Midbrain (tissue), 1 donor: ENCODE measurements around the gene CCDC60.

Experiments
- DNase-seq: peaks from one replicate; lab custom pipeline; 2025; lab: John Stamatoyannopoulos, UW

CCDC60 gene

DNA sequence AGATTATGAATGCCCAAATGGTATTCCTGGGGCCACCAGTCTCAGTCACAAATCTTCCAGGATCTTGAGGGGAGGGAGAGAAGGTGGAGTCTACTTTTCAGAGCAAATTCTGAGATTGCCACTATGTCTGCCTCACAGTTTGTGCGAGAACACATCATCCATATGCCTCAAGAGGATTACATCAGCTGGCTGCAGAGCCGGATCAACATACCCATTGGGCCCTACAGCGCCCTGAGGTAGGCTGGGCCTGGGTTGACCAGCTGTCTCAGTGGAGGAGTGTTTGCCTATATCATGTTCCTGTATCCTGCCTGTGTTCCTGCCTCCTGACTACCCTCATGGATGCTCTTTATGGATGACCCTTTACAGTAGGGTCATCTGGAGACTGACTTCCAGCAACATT lies 205.9 kb downstream of the CCDC60 start:
- no peak for DNase-seq

- DNase-seq = peak; percentile 77
Measured at GRCh38 chr12:119544765-119545625, 210.5 kb downstream of the CCDC60 start.

GRCh38 chr12:119546340-119546739 lies 211.8 kb downstream of the CCDC60 start:
- no peak for DNase-seq

DNA sequence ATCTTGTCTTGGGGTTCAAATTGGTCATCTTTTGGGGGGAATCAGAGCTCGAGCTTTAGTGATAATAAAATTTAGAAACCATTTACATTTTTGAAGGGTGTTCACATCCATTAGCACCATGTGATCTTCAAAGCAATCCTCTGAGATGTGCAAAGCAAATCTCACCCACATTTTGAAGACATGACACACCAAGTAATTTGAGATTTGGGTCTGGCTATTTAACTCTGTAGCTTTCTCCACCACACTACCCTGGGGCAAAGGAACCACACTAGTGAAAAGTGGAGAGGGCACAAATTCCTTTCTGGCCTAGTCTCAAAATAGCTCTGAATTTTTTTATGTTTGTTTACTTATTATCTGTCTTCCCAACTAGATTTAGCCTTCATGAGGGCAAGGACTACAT lies 212.5 kb downstream of the CCDC60 start:
- no peak for DNase-seq

- no peak for DNase-seq
Measured at GRCh38 chr12:119556854-119557253, 222.3 kb downstream of the CCDC60 start.

DNA sequence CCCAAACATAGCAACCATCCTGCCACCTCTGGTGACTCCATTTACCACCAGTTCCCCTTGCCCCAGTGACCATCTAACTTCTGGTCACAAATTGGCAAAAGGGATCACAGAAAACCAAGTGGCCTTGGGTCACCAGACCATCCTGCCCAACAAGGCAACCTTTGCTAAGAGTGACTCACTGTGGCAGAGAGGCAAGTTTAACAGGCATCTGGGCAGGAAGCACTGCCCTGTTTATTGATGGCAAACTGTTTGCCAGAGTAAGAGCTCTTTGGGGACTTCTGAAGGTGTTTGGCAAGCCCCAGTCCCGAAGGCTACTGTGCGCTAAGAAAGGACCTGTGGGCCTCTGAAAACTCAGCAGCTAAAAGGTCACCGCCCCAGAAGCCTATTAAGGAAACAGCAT lies 230.9 kb downstream of the CCDC60 start:
- no peak for DNase-seq

GRCh38 chr12:119570771-119571170 lies 236.2 kb downstream of the CCDC60 start:
- no peak for DNase-seq

DNA sequence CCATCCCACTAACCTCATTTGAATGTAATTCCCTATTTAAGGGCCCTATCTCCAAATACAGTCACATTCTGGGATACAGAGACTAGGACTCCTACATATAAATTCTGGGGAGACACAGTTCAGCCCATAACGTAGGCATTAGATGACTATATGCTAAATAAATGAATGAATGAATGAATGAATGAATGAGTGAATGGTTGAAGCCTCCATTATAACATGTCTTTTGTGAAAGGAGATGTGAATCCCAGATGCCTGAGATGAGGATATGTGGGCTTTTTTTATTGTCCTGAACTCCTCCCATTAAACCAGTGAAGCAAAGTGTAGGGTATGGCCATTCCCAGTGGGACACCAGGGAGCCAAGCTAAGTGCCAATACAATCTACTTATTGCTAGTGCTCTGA lies 238.6 kb downstream of the CCDC60 start:
- DNase-seq = no peak

GRCh38 chr12:119574255-119574654 lies 239.7 kb downstream of the CCDC60 start:
- DNase-seq = no peak

DNA sequence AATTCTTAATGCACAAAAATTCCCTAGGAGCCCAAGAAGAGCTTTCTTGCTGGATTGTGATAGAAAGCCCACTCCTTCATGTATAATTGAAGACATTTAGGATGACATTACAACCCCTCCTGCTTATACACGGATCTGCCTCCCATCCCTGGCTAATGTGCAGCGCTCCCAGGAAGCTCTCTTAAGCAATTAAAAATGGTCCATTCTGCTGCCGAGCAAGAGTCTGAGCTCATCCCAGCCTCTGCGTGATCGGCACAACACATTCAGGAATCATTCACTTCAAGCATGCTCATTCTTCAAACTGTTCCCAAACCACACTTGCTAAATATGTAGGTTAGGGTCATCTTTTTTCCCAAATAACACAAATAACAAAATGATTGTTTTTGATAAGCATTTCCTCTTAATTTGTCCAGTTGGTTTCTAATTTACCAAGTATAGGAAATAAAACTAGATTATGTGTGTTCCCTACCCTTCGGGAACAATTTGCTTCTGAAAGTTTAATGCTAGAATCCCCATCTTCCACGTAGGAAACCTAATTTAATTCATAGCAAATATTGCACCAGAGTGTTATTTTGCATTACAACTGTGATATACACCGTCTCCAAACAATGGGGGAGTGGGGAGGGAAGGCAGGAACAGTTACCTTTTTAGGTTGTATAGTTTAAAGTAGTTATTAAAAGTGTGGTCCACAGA lies 241.7 kb downstream of the CCDC60 start:
- no peak for DNase-seq

GRCh38 chr12:119576915-119577314 lies 242.4 kb downstream of the CCDC60 start:
- DNase-seq = no peak

DNA sequence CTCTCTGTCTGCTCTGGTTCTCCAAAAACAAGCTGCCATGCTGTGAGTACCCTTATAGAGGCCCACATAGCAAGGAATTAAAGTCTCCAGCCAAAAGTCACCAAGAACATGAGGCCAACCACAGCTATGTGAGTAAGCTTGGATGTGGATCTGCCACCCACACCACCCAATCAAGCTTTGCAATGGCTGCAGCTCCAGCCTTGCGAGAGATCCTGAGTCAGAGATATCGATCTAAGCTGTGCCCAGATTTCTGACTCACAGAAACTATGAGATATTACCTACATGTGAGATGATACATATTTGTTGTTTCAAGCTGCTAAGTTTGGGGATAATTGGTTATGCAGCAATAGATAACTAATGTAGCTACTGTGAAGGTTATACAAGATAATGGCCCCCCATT lies 243.6 kb downstream of the CCDC60 start:
- no peak for DNase-seq

DNA sequence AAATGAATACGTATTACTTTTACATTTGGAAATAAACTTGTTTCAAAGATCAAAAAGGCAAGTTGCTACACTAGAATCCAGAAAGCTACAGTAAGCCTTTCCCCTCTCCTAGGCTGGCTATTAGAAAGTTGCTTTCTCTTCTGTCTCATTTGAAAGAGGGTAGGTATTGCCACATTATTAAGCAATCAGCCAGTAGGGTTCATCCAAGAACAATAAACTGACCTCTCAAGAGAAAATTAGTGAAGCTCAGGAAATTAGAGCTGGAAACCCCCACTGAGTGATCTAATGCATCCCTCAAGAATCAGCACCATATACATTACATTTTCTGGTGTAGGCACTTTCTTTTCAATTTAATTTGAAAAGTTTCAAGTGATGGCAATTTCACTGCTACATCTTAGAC lies 254.6 kb downstream of the CCDC60 start:
- no peak for DNase-seq

- no peak for DNase-seq
Measured at GRCh38 chr12:119589634-119590033, 255.1 kb downstream of the CCDC60 start.
